Activated CD4-positive, CD25-positive, alpha-beta regulatory T cell treated with anti-CD3 and anti-CD28 coated beads, Interleukin-2, amount 50 U/mL, for 72 hours (primary cell): ENCODE measurements around the gene ERH.
A peak's percentile ranks its signal among the peaks of the same experiment; 100 is the strongest.

Source experiments
- DNase-seq: peaks from one replicate; pipeline ENCODE4 v3.0.0; 2021

The ERH gene

GRCh38 chr14:69355154-69355597 is 42.9 kb downstream of the ERH start:
- DNase-seq = no peak

- peak; percentile 66 for DNase-seq
Observed at GRCh38 chr14:69354383-69355153, 43.5 kb downstream of the ERH start.

- DNase-seq = no peak
Observed at GRCh38 chr14:69353168-69353567, 44.9 kb downstream of the ERH start.

- DNase-seq = no peak
Observed at GRCh38 chr14:69351911-69352310, 46.2 kb downstream of the ERH start.

GRCh38 chr14:69351385-69351784 is 46.7 kb downstream of the ERH start:
- no peak for DNase-seq

GRCh38 chr14:69350892-69351291 is 47.2 kb downstream of the ERH start:
- DNase-seq = no peak

GRCh38 chr14:69349091-69349777 is 48.9 kb downstream of the ERH start:
- no peak for DNase-seq

- DNase-seq = no peak
Observed at GRCh38 chr14:69346710-69347109, 51.4 kb downstream of the ERH start.

- no peak for DNase-seq
Observed at GRCh38 chr14:69345402-69345801, 52.7 kb downstream of the ERH start.

GRCh38 chr14:69344171-69344570 is 53.9 kb downstream of the ERH start:
- DNase-seq = no peak

GRCh38 chr14:69342928-69343525 is 55.1 kb downstream of the ERH start:
- DNase-seq = no peak

- no peak for DNase-seq
Observed at GRCh38 chr14:69339426-69339825, 58.7 kb downstream of the ERH start.

- no peak for DNase-seq
Observed at GRCh38 chr14:69337984-69338383, 60.1 kb downstream of the ERH start.

- DNase-seq = no peak
Observed at GRCh38 chr14:69335371-69335771, 62.7 kb downstream of the ERH start.

- DNase-seq = no peak
Observed at GRCh38 chr14:69334576-69334975, 63.5 kb downstream of the ERH start.

- DNase-seq = no peak
Observed at GRCh38 chr14:69333791-69334337, 64.2 kb downstream of the ERH start.

- no peak for DNase-seq
Observed at GRCh38 chr14:69332782-69333395, 65.2 kb downstream of the ERH start.

GRCh38 chr14:69331206-69331605 is 66.9 kb downstream of the ERH start:
- DNase-seq = no peak
